Immature natural killer cell (primary cell): ENCODE measurements around the gene STX4. TPM values are rescaled to one million over a fixed set of nuclear protein-coding genes. Genes with fewer than 3 reads are reported as not detected.
"Not testable (repeated sequence)": the region's sequence is repeated elsewhere in the genome, so short reads cannot be mapped to it uniquely, and the experiment has no call there.

Experiments
- DNase-seq, 3 donors: peaks; one replicate each; pipeline ENCODE4 v3.0.0; 2022; ENCODE audit warnings: mixed read lengths in 1 of 3
- H3K27ac Mint-ChIP-seq, 6 donors: one replicate each; pipeline ENCODE4 v1.8.0; 2020; ENCODE audit warnings: mixed read lengths in 6 of 6, mild to moderate bottlenecking in 5 of 6, inconsistent platforms in 4 of 6, moderate library complexity in 3 of 6
- H3K27me3 Mint-ChIP-seq, 3 donors: one replicate each; pipeline ENCODE4 v1.8.0; 2020 to 2021; ENCODE audit warnings: low read depth in 3 of 3, mild to moderate bottlenecking in 3 of 3, mixed read lengths in 3 of 3, moderate library complexity in 3 of 3, inconsistent platforms in 1 of 3
- H3K36me3 Mint-ChIP-seq, 3 donors: one replicate each; pipeline ENCODE4 v1.8.0; 2020; ENCODE audit warnings: mixed read lengths in 3 of 3, inconsistent platforms in 2 of 3, mild to moderate bottlenecking in 2 of 3
- H3K4me1 Mint-ChIP-seq, 2 donors: one replicate each; pipeline ENCODE4 v1.8.0; 2020; ENCODE audit warnings: inconsistent platforms in 2 of 2, mild to moderate bottlenecking in 2 of 2, mixed read lengths in 2 of 2, moderate library complexity in 1 of 2
- H3K4me3 Mint-ChIP-seq, 5 donors: one replicate each; pipeline ENCODE4 v1.8.0; 2020; ENCODE audit warnings: mild to moderate bottlenecking in 5 of 5, mixed read lengths in 5 of 5, inconsistent platforms in 3 of 5, moderate library complexity in 3 of 5
- H3K9me3 Mint-ChIP-seq, 6 donors: one replicate each; pipeline ENCODE4 v1.8.0; 2020; ENCODE audit warnings: mild to moderate bottlenecking in 6 of 6, mixed read lengths in 6 of 6, inconsistent platforms in 4 of 6, moderate library complexity in 3 of 6
- polyA plus RNA-seq, 3 donors: library from polyadenylated mRNA; unstranded; fragments of 300-500 nt; fragmentation: Illumina TruSeq; gene quantifications; one replicate each; pipeline ENCODE4 v1.2.3, GENCODE V29; 2021

The STX4 gene
- polyA plus RNA-seq, 3 donors from 2014 or later, result 31.3 to 46.4 (median 33.3) TPM

DNA sequence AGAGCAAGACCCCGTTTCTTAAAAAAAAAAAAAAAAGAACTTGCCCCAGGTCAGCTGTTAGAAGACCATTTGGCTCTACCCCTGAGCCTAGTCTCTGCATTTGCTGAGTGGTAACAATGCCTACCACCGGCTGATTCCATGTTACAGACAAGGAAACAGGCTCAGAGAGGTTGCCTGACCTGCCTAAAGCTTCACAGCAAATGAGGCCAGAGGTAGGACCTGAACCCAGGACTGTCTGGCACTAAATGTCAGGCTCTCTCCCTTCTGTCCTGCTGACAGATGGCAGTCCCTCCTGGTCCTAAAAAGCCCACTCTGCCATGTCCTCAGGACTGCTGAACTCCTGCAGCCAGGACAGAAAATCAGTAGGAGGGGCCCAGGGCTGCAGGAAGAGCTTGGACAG lies 28.7 kb upstream of the STX4 start:
- H3K9me3 Mint-ChIP-seq, result peaks cover 0 to under 1% (median 0%) of the 10 kb centered on the region in 6 donors
- no peaks in the 10 kb centered on the region for H3K4me1 Mint-ChIP-seq
- H3K27me3 Mint-ChIP-seq, result peaks cover 3 to 9% (median 6%) of the 10 kb centered on the region in 3 donors
- DNase-seq, result no peak
- H3K4me3 Mint-ChIP-seq, result no peak overlapping the region
- no peak overlapping the region for H3K27ac Mint-ChIP-seq
- no peaks in the 10 kb centered on the region for H3K36me3 Mint-ChIP-seq

DNA sequence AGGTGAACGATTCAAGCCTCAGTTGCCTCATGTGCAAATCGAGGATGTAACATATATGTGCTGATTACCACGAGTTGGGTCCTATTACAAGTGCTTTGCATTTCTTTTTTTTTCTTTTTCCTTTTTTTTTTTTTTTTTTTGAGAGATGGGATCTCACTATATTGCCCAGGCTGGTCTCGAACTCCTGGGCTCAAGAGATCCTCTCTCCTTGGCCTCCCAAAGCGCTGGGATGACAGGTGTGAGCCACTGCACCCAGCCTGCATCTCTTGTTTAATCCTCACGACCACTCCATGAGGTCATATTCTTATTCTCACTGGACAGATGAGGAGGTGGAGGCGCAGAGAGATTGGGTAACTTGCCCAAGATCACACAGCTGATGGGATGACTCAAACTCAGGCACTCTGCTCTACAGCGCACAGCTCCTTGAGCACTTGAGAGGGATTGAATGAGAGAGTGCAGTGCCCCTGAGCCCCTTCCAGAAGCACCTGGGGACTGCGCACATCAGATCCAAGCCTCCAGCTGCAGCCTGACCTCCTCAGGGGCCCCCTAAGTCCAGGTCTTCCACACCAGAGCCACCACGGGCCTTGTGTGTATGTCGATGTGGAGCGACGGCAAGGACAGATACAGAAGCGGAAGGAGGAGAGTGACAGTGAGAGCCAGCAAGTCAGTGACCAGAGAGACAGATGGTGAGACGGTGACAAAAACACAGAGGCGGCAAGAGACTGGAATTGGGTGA lies 27.8 kb upstream of the STX4 start:
- Mint-ChIP-seq H3K27me3 (peaks cover 6 to 12% (median 6%) of the 10 kb centered on the region in 3 donors), H3K9me3 (peaks cover 0 to 2% (median 0%) of the 10 kb centered on the region in 6 donors), H3K36me3 (no peaks in the 10 kb centered on the region), H3K4me3 (no peak overlapping the region), H3K27ac (peak overlapping the region in 2 of 6 donors; percentile 37 to 78), H3K4me1 (peaks cover 0 to 4% of the 10 kb centered on the region in 2 donors)
- DNase-seq, result no peak

DNA sequence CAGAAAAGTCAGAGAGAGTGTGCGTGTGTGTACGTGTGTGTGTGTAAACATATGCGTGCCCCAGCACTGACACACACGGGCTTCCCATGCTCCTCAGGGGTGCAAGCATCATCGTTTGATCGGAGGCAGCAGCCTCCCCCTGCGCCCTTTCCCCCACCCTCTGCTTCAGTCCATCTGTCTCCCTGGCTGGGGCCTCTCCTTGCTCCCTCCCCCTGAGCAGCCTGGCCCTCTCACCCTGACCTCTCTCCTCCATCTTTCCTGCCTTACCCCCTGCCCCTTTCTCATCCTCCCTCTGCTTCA lies 27.3 kb upstream of the STX4 start:
- H3K27ac Mint-ChIP-seq, result no peak overlapping the region
- H3K27me3 Mint-ChIP-seq, result peaks cover 3 to 15% (median 6%) of the 10 kb centered on the region in 3 donors
- no peaks in the 10 kb centered on the region for H3K36me3 Mint-ChIP-seq
- DNase-seq, result no peak
- no peak overlapping the region for H3K4me3 Mint-ChIP-seq
- H3K9me3 Mint-ChIP-seq, result peaks cover 0 to 2% (median 0%) of the 10 kb centered on the region in 6 donors
- H3K4me1 Mint-ChIP-seq, result peaks cover 0 to 6% of the 10 kb centered on the region in 2 donors

DNA sequence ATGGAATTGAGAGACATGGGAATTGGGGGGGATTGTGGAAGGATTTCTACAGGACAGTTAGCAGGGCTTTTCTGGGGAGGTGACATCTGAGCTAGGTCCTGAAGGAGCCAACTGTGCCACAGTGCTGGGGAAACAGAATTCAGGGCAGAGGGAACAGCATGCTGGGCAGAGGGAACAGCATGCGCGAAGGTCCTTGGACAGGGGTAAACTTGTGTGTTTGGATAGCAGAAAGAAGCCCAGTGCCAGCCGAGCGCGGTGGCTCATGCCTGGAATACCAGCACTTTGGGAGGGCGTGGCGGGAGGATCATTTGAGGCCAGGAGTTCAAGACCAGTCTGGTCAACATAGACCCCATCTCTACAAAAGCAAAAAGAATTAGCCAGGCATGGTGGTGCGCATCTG lies 26.8 kb upstream of the STX4 start:
- H3K4me3 Mint-ChIP-seq, result no peak overlapping the region
- peaks cover 6 to 21% (median 8%) of the 10 kb centered on the region in 3 donors for H3K27me3 Mint-ChIP-seq
- DNase-seq, result no peak
- peaks cover 0 to 10% of the 10 kb centered on the region in 2 donors for H3K4me1 Mint-ChIP-seq
- H3K9me3 Mint-ChIP-seq, result peaks cover 0 to 2% (median 0%) of the 10 kb centered on the region in 6 donors
- no peak overlapping the region for H3K27ac Mint-ChIP-seq
- no peaks in the 10 kb centered on the region for H3K36me3 Mint-ChIP-seq

DNA sequence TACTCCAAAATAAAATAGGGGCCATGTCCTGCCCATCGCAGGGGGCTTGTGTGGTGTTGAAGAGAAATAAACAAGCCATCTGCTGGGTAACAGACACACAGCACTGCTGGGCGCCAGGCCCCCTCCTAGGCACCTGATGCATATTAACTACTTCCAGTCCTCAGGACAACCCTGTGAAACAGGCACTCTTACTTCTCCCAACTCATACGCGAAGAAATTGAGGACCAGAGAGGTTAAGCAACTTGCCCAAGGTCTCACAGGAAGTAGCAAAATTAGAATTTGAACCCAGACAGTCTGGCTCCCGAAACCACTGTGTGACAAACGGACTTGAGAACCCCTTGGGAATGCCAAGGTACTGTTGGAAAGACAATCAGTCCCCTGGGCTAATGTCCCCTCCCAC lies 25.7 kb upstream of the STX4 start:
- Mint-ChIP-seq H3K4me3 (no peak overlapping the region), H3K4me1 (peaks cover 0 to 10% of the 10 kb centered on the region in 2 donors), H3K27ac (no peak overlapping the region), H3K27me3 (peaks cover 9 to 25% (median 11%) of the 10 kb centered on the region in 3 donors), H3K36me3 (no peaks in the 10 kb centered on the region), H3K9me3 (peaks cover 0 to 2% (median 0%) of the 10 kb centered on the region in 6 donors)
- no peak for DNase-seq

DNA sequence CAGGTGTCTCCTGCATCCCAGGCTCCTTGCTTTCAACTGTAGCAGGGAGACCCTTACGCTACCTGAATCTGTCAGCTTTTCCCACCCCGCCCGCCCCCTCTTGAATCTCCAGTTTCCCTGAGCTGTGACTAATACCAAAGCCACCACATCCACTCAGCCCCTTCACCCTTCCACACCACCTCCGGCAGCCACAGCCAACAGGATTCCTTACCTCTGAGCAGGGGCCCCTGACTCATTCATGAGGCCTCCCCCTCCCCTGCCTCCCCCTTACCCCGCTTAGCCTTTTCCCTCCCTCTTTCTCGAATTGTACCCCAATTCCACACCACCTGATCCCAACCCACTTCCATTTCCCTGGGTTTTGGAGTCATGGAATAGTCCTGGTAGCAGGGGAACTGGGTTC lies 25.2 kb upstream of the STX4 start:
- no peak overlapping the region for H3K27ac Mint-ChIP-seq
- H3K27me3 Mint-ChIP-seq, result peaks cover 9 to 28% (median 11%) of the 10 kb centered on the region in 3 donors
- no peaks in the 10 kb centered on the region for H3K36me3 Mint-ChIP-seq
- peaks cover 0 to 10% of the 10 kb centered on the region in 2 donors for H3K4me1 Mint-ChIP-seq
- peaks cover 0 to 2% (median 0%) of the 10 kb centered on the region in 6 donors for H3K9me3 Mint-ChIP-seq
- H3K4me3 Mint-ChIP-seq, result no peak overlapping the region
- no peak for DNase-seq

DNA sequence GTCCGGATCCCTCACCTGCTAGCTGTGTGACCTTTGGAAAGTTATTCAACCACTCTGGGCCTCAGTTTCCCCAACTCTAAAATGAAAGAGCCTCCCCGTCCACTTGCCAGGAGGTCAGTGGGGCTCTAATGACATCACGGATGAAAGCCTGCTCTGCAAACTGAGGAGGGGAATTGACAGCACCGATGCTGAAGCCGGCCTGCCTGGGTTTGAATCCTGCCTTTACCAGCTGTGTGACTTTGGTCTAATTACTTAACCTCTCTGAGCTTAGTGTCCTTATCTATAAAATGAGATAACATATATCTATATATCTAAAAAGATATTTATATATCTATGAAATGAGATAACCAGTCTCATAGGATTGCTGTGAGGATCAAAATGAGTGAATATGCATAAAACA lies 24.8 kb upstream of the STX4 start:
- peaks cover 0 to 2% (median 0%) of the 10 kb centered on the region in 6 donors for H3K9me3 Mint-ChIP-seq
- H3K36me3 Mint-ChIP-seq, result no peaks in the 10 kb centered on the region
- DNase-seq, result no peak
- no peak overlapping the region for H3K4me3 Mint-ChIP-seq
- H3K27me3 Mint-ChIP-seq, result peaks cover 10 to 24% (median 15%) of the 10 kb centered on the region in 3 donors
- no peak overlapping the region for H3K27ac Mint-ChIP-seq
- peaks cover 0 to 10% of the 10 kb centered on the region in 2 donors for H3K4me1 Mint-ChIP-seq

DNA sequence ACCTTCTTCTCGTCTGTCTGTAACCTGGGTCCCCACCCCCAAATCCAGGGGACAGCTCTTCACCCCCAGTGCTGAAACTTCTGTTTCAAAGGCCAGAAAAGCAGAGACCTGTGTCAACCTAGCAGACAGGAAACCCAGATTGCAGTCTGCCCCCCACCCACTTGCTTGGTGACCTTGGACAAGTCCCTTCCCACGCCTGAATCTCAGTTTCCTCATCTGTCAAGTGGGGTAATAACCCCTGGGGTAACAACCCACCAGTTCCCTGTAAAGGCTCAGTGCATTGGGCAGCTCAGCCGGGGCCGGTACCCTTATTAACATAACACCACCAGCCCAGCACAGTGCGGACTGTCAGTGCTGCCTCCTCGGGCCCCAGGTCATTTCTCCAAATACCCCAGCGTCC lies 24.2 kb upstream of the STX4 start:
- peaks cover 12 to 25% (median 16%) of the 10 kb centered on the region in 3 donors for H3K27me3 Mint-ChIP-seq
- H3K27ac Mint-ChIP-seq, result peak overlapping the region in 1 of 6 donors; percentile 36
- no peaks in the 10 kb centered on the region for H3K36me3 Mint-ChIP-seq
- H3K9me3 Mint-ChIP-seq, result peaks cover 0 to 2% (median 0%) of the 10 kb centered on the region in 6 donors
- H3K4me1 Mint-ChIP-seq, result peaks cover 0 to 10% of the 10 kb centered on the region in 2 donors
- no peak overlapping the region for H3K4me3 Mint-ChIP-seq
- no peak for DNase-seq

DNA sequence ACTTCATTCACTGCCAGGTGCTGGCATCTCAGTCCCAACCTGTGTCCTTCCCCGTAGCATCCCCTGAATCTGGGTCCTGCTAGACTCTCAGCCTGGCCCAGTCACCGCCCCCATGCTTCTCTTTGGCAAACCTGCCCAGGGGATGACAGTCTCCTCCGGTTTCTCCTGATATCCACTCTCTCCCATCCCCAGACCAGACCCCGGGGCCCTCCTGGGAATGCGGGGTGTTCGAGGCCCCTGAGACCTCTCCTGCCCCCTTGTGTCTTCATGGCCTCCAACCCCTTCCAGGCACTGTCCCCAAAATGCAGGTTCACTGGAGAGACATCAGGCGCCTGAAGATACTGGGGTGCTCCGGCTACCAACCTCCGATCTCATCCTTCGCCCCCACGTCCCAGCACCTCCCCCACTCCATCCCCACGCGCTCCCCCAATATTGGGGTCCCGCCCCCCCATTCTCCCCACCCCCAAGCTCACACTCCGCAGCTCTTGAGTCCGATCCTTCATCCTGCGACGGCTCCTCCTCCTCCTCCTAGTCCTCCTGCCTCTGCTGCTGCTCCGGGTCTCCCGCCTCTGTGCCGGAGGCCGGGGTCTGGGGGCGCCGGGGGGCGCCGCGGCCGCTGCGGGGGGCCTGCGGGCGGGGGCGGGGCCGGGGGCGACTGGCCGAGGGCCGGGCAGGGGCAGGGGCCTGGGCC lies 23.3 kb upstream of the STX4 start:
- Mint-ChIP-seq H3K36me3 (no peaks in the 10 kb centered on the region), H3K4me1 (peaks cover 0 to 10% of the 10 kb centered on the region in 2 donors), H3K9me3 (peaks cover 0 to 2% (median 0%) of the 10 kb centered on the region in 6 donors), H3K4me3 (peak overlapping the region in 3 of 5 donors; percentile 23 to 47 (median 40)), H3K27me3 (peaks cover 14 to 26% (median 17%) of the 10 kb centered on the region in 3 donors), H3K27ac (peak overlapping the region in 1 of 6 donors; percentile 34)
- no peak for DNase-seq

DNA sequence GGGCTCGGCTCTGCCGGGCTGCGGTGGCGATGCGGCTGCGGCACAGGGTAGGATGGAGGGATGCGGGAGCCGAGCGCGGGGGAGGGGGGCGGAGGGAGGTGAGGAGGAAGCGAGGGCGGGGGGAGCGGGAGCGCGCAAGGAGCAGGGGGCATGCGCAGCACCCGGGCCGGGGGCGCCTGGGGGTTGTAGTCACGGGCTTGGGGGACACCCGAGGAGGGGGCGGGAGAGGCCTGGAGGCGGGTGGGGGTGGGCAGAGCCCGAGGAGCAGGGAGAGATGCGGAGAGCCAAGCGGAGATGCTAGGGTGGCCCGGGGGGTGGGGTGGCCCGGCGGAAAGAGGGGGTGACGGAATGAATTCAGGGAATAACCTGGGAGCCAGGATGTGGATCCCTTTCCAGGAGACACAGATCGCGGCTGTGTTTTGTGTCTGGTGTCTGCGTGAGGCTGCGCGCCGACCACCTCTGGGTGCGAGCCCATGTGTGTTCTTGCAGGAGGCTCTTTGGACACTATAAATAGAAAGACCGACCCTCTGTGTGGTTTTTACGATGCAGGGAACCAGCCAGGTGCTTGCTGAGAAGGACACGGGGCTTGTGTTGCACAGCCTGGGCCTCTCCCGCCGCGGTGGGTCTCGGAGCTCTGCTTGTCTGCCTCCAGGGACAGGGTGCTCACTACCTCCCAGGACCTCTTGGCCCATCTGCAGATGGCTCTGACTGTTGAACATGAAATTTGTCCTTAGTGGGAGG lies 22.6 kb upstream of the STX4 start, which contains the start of gene STX1B:
Gene STX1B (minus strand): TSS at position 54 of the 741 bp plus-strand sequence. CDS start 242 bp downstream, outside the sequence.
- peaks cover 15 to 23% (median 17%) of the 10 kb centered on the region in 3 donors for H3K27me3 Mint-ChIP-seq
- H3K4me3 Mint-ChIP-seq, result peak within 1 kb of the TSS; percentile 15 to 60 (median 47)
- H3K27ac Mint-ChIP-seq, result peak within 1 kb of the TSS in 1 of 6 donors; percentile 34
- no peak for DNase-seq
- peaks cover 0 to 2% (median 0%) of the 10 kb centered on the region in 6 donors for H3K9me3 Mint-ChIP-seq
- H3K36me3 Mint-ChIP-seq, result no peaks in the 10 kb centered on the region
- peaks cover 0 to 10% of the 10 kb centered on the region in 2 donors for H3K4me1 Mint-ChIP-seq

DNA sequence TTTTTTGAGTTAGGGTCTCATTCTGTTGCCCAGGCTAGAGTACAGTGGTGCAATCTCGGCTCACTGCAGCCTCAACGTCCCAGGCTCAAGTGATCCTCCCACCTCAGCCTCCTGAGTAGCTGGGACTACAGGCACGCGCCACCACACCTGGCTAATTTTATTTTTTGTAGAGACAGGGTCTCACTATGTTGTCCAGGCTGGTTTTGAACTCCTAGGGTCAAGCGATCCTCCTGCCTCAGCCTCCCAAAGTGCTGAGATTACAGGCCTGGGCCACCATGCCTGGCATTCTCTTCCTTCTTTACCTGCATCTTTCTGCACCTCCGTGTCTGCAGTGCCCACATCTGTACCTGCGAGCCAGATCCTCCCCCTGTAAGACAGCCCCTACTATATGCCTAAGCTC lies 21.5 kb upstream of the STX4 start:
- not testable (repeated sequence) for H3K36me3 Mint-ChIP-seq, H3K9me3 Mint-ChIP-seq, DNase-seq, H3K4me1 Mint-ChIP-seq, H3K27ac Mint-ChIP-seq
- peaks cover 15 to 25% (median 17%) of the 10 kb centered on the region in 3 donors for H3K27me3 Mint-ChIP-seq
- peak overlapping the region in 3 of 5 donors; percentile 1 to 27 (median 21) for H3K4me3 Mint-ChIP-seq

DNA sequence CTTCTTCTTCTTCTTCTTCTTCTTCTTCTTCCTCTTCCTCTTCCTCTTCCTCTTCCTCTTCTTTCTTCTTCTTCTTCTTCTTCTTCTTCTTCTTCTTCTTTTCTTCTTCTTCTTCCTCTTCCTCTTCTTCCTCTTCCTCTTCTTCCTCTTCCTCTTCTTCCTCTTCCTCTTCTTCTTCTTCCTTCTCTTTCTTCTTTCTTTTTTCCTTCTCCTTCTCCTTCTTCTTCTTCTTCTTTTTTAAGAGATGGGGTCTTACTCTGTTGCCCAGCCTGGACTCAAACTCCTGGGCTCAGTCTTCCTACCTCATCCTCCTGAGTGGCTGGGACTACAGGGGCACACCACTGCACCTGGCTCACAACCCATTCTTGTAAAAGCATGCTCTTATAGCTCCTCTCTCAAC lies 20.1 kb upstream of the STX4 start:
- not testable (repeated sequence) for H3K36me3 Mint-ChIP-seq, H3K4me3 Mint-ChIP-seq, H3K9me3 Mint-ChIP-seq, DNase-seq, H3K4me1 Mint-ChIP-seq
- Mint-ChIP-seq H3K27me3 (peaks cover 14 to 25% (median 20%) of the 10 kb centered on the region in 3 donors), H3K27ac (peak overlapping the region in 1 of 6 donors; percentile 80)

DNA sequence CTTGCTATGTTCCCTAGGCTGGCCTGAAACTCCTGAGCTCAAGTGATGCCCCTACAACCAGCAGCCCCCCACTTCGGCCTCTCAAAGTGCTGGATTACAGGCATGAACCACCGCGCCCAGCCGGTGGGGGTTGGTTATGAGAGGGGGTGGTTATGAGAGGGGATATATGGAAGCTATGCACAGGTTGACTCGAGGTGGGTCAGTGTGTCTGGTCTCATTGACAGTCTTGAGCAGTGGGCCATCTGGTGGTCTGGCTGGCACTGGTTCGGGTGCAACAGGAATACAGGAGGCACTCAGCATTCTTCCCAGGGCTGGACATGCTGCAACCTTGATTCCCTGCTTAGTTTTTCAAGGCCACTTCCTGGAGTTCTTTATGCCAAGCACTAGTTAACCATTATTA lies 17.3 kb upstream of the STX4 start:
- H3K9me3 Mint-ChIP-seq, result no peaks in the 10 kb centered on the region
- H3K4me1 Mint-ChIP-seq, result peaks cover 0 to 4% of the 10 kb centered on the region in 2 donors
- H3K27ac Mint-ChIP-seq, result peak overlapping the region in 1 of 6 donors; percentile 28
- H3K36me3 Mint-ChIP-seq, result no peaks in the 10 kb centered on the region
- no peak overlapping the region for H3K4me3 Mint-ChIP-seq
- H3K27me3 Mint-ChIP-seq, result peaks cover 17 to 19% (median 17%) of the 10 kb centered on the region in 3 donors
- no peak for DNase-seq
